HG03575 (cell line): ENCODE data around the gene ARL4C.
"Not testable (repeated sequence)": the region's sequence is repeated elsewhere in the genome, so short reads cannot be mapped to it uniquely, and the experiment has no call there.

ENCODE experiments used
- ATAC-seq: cut with Tn5 transposase; IDR thresholded peaks from one replicate; pipeline ENCODE4 v1.9.1; 2021; ENCODE audit not compliant: unreplicated experiment, insufficient number of reproducible peaks, low FRiP score; ENCODE audit errors: extremely low read depth

The ARL4C gene

GRCh38 chr2:234481301-234481700 lies 15.6 kb downstream of the ARL4C start:
- no peak for ATAC-seq

DNA sequence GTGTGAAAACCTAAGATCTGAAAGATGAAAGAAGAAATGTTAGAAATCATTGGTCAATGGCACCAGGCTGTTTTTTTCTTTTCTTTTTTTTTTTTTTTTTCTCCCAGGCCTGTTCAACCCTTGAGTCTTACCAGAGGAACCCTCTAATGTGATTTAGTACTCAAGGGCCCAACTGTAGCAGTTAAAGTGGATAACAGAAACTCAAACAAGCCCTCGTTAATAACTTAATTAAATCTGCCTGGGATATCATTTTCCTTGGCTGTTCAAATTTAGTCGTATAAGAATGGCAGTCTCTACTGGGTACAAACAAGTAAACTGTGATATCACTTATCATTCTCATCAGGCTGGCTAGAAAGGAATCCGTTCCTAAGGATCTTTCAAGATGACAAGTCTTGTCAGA lies 16.5 kb downstream of the ARL4C start:
- no peak for ATAC-seq

- no peak for ATAC-seq
Measured at GRCh38 chr2:234479465-234479864, 17.4 kb downstream of the ARL4C start.

DNA sequence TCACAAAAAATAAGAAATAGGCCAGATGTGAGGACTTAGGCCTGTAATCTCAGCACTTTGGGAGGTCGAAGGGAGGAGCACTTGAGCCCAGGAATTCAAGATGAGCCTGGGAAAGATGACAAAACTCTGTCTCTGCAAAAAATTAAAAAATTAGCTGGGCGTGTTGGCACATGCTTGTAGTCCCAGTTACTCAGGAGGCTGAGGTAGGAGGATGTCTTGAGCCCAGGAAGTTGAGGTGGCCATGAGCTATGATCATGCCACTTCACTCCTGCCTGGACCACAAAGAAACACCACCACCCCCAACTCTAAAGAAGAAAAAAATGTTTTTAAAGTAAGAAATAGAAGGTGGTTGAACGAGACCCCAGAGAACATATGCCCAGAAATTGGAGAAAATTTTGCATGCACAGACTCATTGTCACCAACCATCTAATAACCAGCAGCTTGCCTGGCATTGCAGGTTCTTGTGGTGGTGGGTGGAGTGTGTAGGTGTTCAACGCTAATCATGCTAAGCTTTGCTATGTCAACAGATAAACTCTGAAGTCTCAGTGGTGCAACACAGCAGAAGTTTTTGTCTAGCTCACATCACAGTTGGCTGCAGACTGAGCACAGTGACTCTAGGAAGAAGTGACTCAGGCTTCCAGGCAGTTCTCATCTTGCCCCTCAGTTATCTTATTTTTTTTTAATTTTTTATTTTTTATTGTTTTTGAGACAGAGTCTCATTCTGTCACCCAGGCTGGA lies 18.6 kb downstream of the ARL4C start:
- no peak for ATAC-seq

DNA sequence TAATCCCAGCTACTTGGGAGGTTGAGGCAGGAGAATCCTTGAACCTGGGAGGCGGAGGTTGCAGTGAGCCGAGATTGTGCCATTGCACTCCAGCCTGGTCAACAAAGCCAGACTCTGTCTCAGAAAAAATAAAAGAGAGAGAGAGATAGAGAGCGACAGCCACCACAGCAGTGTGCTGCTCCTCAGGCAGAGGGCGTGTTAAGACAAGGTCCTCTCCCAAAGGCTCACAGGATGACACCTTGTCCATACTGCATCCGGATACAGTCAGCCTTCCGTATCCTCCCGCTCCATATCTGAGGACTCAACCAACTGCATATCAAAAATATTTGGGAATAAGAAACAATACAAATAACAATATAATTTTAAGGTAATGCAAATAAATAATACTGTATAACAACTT lies 20.1 kb downstream of the ARL4C start:
- no peak for ATAC-seq

- no peak for ATAC-seq
Measured at GRCh38 chr2:234474654-234475053, 22.2 kb downstream of the ARL4C start.

DNA sequence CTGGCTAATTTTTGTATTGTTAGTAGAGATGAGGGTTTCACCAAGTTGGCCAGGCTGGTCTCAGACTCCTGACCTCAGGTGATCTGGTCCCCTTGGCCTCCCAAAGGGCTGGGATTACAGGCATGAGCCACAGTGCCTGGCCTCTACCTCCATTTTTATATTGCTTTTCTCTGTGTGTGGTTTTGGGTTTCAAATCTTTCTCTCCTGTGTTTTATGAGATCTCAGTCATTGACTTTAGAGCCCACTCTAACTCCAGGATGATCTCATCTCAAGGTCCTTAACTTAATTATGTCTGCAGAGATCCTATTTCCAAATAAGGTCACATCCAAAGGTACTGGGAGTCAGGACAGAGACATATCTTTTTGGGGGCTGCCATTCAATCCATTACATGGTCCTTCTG lies 24.7 kb downstream of the ARL4C start:
- ATAC-seq: no peak

- ATAC-seq: no peak
Measured at GRCh38 chr2:234469972-234470371, 26.9 kb downstream of the ARL4C start.

DNA sequence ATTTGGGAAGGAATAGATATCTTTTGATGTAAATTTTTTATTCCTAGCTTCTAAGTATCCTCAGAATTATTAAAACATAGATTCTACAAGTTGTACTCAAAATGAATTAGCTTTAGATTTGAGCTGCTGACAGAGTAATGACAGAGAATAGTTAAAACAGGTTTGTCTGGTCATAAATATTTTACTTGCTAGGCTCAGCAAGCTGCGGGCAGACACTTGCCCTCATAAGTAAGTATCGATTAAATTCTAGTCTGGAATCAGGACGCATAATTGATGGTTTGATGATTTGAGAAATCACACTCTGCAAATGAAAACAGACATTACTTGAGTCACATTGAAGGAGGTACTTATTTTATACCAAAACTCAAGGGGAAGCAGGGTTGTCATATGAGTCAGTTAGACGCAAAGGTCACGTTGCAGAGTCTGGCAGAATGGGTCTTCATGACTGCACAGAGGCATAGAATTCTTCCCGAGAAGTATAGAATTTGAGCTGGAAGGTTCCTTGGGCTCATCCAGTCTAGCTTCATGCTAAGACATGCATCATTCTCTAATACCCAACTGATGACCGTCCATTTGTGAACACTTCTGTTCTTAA lies 27.5 kb downstream of the ARL4C start:
- no peak for ATAC-seq

- ATAC-seq: no peak
Measured at GRCh38 chr2:234468503-234468902, 28.4 kb downstream of the ARL4C start.

- ATAC-seq: no peak
Measured at GRCh38 chr2:234467289-234467688, 29.6 kb downstream of the ARL4C start.

DNA sequence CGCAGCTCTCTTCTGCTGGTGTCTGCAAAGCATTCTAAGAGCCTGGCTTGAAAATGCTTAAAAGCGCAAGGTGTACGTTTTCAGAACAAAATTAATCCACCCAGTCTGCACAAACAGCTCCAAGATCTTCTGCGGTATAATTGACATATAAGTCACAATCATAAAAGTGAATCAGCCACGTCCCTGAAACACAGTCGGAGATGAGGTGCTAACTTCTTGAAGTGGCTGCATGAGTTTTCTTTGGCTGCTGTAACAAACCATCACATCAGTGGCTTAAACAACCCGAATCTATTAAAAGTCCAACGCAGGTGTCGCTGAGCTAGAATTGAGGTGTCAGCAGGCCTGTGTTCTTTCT lies 32.6 kb downstream of the ARL4C start:
- no peak for ATAC-seq

- ATAC-seq: no peak
Measured at GRCh38 chr2:234463626-234464290, 33.1 kb downstream of the ARL4C start.

DNA sequence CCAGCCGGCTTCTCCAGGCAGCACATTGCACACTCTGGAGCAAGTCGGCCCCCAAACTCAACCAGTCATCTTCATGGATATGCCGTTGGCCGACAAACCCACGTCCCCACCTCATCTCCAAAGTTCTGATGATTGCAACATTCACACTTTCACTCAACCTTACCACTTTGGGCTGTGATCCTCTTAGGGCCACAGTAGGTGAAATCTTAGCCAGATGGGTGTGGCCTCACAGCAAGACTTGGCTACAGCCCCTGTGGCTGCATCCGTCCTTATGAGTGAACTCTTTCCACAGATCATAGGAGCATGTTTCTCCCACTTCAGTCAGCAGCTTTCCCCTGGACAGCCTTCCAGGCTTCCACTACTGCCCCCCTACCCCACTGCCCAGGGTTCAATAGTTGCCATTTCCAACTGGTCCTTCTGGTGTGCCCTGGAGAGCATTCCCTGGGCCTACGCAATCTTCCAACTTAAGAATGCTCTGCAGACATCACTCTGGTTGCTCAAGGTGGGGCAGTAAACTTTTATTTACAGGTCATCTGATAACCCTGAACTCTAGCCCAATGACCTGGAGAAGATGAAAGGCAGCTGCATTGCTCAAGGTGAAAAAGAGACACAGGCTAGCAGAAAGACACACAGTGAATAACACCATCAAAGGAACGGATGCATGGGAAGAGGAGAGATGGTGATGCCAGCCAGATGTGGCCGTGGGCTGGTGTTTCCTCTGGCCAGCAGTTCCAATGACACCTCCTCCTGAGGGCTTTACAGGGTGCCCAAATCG lies 34.5 kb downstream of the ARL4C start:
- ATAC-seq: no peak

DNA sequence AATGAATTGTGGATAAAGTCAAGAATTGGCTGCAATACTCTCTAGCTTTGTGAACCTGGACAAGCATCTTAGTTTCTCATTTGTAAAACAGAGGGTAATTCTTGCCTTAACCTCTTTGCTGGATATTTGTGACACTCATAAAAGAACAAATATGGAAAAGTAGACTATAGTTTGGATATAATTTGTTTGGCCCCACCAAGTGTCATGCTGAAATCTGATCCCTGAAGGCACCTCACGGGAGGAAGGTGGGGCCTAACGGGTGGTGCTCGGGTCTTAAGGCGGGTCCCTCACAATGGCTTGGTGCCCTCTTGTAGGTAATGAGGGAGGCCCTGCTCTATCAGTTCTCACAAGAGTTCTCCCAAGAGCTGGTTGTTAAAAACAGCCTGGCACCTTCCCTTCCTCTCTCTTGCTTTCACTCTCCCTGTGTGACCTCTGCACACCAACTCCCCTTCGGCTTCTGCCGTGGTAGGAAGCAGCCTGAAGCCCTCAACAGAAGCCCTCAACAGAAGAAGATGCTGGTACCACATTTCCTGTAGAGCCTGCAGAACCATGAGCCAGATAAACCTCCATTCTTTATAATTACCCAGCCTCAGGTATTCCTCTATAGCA lies 37.4 kb downstream of the ARL4C start:
- no peak for ATAC-seq

DNA sequence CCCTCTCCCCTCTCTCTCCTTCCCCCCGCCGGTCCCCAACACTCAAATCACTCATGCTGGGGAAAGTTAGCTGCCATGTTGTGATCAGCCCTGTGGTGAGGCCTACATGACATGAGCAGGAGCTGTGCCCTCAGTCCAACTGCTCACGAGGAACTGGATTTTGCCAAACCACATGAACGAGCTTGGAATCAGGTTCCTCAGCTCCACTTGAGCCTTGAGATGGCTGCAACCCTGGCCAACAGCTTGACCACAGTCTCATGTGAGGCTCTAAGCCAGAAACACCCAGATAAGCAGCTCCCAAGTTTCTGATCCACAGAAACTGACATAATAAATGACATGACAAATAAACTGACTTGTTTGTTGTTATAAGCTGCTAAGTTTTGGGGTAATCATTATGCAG lies 38.4 kb downstream of the ARL4C start:
- ATAC-seq: no peak

DNA sequence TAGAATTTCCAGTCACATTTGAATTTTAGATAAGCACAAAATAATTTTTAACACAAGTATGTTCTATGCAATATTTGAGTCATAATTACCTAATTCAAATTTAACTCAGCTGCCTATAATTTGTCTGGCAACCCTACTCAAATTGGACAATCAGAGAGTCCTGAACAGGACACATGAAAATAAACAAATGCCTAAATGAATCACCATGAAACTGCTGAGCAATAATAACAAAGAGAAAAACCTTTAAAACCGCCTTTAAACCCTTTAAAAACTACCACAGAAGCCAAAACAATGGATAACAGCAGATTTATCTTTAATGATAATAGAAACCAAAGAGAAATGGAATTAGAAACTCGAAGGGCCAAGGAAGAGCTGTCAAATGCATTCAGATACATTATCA lies 39.5 kb downstream of the ARL4C start:
- ATAC-seq: no peak

DNA sequence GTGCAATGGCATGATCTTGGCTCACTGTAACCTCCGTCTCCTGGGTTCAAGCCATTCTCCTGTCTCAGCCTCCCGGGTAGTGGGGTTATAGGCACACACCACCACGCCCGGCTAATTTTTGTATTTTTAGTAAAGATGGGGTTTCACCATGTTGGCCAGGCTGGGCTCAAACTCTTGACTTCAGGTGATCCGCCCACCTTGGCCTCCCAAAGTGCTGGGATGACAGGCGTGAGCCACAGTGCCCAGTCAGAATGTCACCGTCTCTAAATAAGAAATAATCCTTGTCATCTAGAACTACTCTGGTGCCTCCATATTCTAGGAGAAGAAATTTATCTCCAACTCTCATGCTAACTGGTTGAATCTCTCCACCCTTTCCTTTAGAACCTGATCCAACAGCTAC lies 41.6 kb downstream of the ARL4C start:
- ATAC-seq: not testable (repeated sequence)

GRCh38 chr2:234454433-234454832 lies 42.4 kb downstream of the ARL4C start:
- ATAC-seq: no peak
